GM10248 (cell line): ENCODE results near the gene SCFD2.

ENCODE experiments used
- CTCF ChIA-PET: fragments of 300-600 bp; sonication (Branson Sonifier 250); formaldehyde crosslinking; extraction: SDS; loops from one replicate; lab custom pipeline; 2021; ENCODE audit warnings: antibody characterized with exemption; lab: Yijun Ruan, JAX
- POLR2A ChIA-PET: fragments of 350-650 bp; sonication (Branson Sonifier 250); formaldehyde crosslinking; extraction: SDS; loops from one replicate; lab custom pipeline; 2020; ENCODE audit warnings: antibody characterized with exemption; lab: Yijun Ruan, JAX
- DNase-seq: peaks from one replicate; pipeline ENCODE4 v3.0.0; 2012; ENCODE audit errors: extremely low spot score
- TF ChIP-seq, protein P1 (sequence below): IDR thresholded peaks from 2 replicates; pipeline ENCODE4 v1.5.1; 2012; ENCODE audit warnings: mild to moderate bottlenecking, low read depth; ENCODE audit errors: extremely low read depth, missing control alignments, control extremely low read depth

The SCFD2 gene

DNA sequence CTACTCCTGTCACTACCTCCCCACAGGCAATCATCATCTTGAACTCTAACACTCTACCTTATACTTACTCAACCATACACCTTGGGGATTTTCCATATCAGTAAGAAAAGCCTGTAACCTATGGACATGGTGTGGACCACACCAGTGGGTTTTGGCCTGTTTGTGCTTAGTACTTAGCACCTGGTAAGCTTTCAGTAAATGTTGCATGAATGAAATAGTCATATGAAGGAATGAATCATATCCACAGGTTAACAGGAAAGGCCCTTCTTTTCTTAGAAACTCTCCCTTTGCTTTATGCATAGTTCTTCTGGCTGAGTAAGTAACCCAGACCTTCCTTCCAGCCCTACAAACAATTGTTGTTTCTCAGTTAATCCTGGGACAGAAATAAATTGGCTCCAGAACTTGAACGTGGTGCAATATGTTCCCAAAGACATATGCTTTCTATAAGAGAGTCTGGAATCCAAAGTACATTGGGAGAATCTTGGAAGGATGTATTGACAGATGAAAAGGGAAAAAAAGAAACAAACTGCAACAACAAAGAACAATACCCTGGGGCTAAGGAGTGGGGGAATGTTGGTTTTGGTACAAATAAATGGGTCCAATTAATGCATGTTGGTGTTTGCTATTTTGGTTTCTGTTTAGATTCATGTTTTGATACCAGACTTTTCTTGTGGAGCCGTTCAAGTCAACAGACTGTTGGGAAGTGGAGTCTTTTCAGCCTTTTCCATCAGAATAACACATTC lies 475.9 kb downstream of the SCFD2 start:
- no peak for DNase-seq
- TF ChIP-seq, protein P1, sequence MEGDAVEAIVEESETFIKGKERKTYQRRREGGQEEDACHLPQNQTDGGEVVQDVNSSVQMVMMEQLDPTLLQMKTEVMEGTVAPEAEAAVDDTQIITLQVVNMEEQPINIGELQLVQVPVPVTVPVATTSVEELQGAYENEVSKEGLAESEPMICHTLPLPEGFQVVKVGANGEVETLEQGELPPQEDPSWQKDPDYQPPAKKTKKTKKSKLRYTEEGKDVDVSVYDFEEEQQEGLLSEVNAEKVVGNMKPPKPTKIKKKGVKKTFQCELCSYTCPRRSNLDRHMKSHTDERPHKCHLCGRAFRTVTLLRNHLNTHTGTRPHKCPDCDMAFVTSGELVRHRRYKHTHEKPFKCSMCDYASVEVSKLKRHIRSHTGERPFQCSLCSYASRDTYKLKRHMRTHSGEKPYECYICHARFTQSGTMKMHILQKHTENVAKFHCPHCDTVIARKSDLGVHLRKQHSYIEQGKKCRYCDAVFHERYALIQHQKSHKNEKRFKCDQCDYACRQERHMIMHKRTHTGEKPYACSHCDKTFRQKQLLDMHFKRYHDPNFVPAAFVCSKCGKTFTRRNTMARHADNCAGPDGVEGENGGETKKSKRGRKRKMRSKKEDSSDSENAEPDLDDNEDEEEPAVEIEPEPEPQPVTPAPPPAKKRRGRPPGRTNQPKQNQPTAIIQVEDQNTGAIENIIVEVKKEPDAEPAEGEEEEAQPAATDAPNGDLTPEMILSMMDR = no peak
- CTCF ChIA-PET = interaction anchor here (1.9 kb wide), 1 partner anchor 22 kb away, joined by 8 read pairs; no protein-coding TSS in a partner anchor
- POLR2A ChIA-PET = no interaction called here

DNA sequence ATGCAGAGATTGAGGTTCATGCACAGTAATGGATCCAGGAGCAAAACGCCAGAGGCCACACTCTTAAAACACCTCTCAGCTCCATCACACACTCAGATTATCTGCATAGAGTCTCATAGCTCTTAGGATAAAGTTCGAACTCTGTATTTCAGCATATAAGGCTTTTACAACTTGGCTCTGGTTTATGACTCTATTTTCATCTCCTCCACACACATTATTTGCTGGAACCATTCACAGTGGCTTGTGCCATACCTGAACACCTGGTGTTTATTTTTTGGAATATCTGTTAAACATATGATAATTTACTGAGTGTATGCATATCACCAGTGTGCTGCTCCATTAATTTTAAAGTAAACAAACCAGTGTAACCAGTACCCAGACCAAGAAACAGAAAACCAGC lies 476.5 kb downstream of the SCFD2 start:
- TF ChIP-seq, protein P1 = no peak
- CTCF ChIA-PET = interaction anchor here (1.3 kb wide), 1 partner anchor 13 kb away, joined by 3 read pairs; no protein-coding TSS in a partner anchor
- DNase-seq = no peak
- POLR2A ChIA-PET = no interaction called here

DNA sequence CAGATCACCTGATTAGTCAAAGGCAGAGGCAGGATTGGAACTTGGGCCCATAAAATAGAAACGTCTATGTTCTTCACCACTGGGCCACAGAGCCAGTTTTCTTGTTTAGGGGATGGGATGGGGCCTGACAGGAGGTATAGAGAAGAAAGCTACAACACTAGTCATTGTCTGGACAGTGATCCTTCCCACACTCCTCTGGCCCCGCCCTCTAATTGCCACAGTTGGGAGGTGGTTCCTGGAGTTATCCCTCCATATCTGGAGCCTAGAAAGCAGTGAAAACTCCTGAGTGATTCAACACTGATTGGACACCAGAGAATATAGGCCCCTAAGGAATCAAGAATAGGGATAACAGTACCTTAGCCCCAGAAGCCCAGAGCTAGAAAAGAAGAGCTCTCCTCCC lies 480.9 kb downstream of the SCFD2 start:
- ChIA-PET CTCF (no interaction called here), POLR2A (no interaction called here)
- no peak for DNase-seq
- TF ChIP-seq, protein P1 = no peak

DNA sequence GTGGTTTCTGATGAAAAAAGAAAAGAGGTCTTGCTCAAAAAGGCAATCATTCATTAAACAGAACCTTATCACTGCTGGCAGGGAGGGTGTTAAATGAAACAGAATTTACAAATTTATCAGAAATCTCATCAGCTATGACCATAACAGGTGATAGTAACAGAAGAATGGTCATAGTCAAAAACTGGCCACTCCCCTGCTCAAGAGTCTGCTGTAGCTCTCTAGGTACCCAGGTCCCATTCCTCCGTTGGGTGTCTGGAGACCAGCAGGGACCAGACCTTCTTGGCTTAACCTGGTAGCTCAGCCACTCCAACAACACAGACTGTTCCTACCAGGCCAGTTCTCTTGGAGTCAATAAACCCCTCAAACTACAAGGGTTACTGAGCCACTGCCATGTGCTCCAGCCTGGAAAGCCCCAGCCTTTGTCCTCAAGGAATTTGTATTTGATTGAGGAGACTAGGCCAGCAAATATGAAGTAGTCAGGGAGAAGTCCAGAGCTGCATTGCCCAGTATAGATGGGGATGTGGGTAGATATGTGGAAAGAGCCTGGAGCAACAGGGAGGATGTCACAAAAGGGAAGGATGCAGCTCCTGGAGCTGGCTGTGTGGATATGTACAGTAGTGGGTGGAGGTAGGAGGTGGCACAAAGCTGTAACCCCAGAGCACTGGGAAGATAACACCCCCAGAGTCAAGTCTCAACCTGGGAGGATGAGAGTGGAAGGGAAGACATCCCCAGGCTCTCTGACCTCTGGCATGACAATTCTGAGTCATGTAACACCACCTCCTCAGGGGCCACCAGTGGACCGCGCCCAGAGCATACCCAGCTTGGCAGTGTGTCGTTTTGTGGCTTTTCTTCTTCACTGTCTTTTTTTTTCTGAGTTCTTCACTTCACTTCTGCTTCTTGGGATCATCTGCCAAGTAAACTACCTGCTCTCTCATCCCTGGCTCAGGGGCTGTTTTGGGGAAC lies 481.9 kb downstream of the SCFD2 start:
- no peak for DNase-seq
- ChIA-PET POLR2A (no interaction called here), CTCF (interaction anchor here (1.3 to 1.6 kb wide), 2 partner anchors 9 to 15 kb away, joined by 3 to 4 read pairs; no protein-coding TSS in a partner anchor)
- TF ChIP-seq, protein P1 = no peak

DNA sequence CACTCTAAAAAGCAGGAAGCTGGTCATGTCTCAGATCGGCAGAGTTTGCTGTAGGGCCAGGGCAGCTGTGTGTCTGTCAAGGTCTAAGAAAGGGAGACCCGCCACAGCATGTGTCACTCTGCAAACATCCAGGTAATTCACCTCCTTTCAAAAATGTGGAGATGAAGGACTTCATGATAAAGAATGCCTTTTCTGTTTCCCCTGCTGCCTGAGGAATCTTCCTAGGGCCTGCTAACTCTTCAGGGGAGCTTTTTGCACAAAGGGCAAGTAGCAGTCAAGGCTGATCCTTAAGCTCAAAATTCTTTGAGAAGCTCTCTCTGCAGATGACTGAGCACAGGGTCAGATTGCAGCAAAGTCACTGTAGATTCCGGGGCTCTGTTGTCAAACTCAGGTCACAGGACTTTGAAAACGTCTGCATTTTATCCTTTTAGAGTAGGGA lies 482.7 kb downstream of the SCFD2 start:
- DNase-seq = no peak
- ChIA-PET CTCF (interaction anchor here (1.1 to 1.6 kb wide), 3 partner anchors 10 to 45 kb away, joined by 3 to 4 read pairs (median 3); no protein-coding TSS in a partner anchor), POLR2A (no interaction called here)
- TF ChIP-seq, protein P1 = no peak

DNA sequence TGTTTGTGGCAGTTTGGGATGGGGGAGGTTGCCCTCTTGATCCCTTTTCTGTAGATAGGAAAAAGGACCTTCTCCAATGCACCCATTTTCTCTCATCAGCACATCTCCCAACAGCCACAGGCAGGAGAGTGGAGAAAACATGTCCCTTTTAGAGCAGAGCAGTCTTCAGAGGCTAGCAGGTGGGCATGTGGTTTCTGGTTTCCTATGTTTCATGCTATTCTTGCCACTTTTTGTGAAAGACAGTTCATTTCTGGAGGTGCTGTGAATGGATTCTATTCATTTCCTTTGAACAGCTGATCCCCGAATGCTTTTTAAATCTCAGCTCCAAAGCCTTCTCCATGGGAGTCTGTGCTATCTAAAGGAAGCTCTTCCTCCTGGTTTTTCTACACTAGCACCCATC lies 484.9 kb downstream of the SCFD2 start:
- DNase-seq = no peak
- ChIA-PET CTCF (interaction anchor here (1.5 to 1.8 kb wide), 3 partner anchors 13 to 30 kb away, joined by 4 to 6 read pairs (median 4); no protein-coding TSS in a partner anchor), POLR2A (no interaction called here)
- TF ChIP-seq, protein P1 = no peak
